Endothelial cell of umbilical vein (primary cell): ENCODE measurements around the gene UNC5B. TPM values are rescaled to one million over a fixed set of nuclear protein-coding genes. Genes with fewer than 3 reads are reported as not detected.

Experiments used
- BruUV-seq: library from RNA; stranded (reverse); fragments of 400-500 nt; replicated peaks from 2 replicates; lab custom pipeline; 2021; lab: Mats Ljungman, UMichigan
- CTCF ChIA-PET: fragments of 300-600, 350-600 bp; sonication (Branson Sonifier 250); formaldehyde crosslinking; loops from one replicate; lab custom pipeline; 2021; ENCODE audit warnings: antibody characterized with exemption, inconsistent platforms; lab: Charles Lee
- POLR2A ChIA-PET: fragments of 300-600, 350-600 bp; sonication (Branson Sonifier 250); formaldehyde crosslinking; loops from one replicate; lab custom pipeline; 2021; ENCODE audit warnings: antibody characterized with exemption, inconsistent platforms; lab: Charles Lee
- DNase-seq: peaks from one replicate; pipeline ENCODE4 v3.0.0-alpha.2; 2011; ENCODE audit warnings: low read depth, low spot score
- FAIRE-seq: peaks from 2 replicates; lab custom pipeline; 2011; peaks lifted over from hg19 to GRCh38; lab: Jason Lieb, UNC
- H2AFZ ChIP-seq: 2 replicates; pipeline ENCODE4 v1.6.0; 2012; ENCODE audit warnings: low read depth, low read length, control low read depth, inconsistent platforms
- H3K27ac ChIP-seq: 2 replicates; pipeline ENCODE4 v1.5.1; 2011; ENCODE audit warnings: low read depth, mild to moderate bottlenecking, control low read depth, low read length, moderate library complexity; ENCODE audit not compliant: insufficient read depth
- H3K27me3 ChIP-seq, 2 experiments: 2 replicates each; pipeline versions ENCODE4 v1.6.0 to v1.6.1; 2011; ENCODE audit warnings: low read length in 2 of 2, mixed read lengths in 1 of 2; ENCODE audit not compliant: control insufficient read depth in 2 of 2, insufficient read depth in 2 of 2
- H3K36me3 ChIP-seq, 2 experiments: 2 replicates in 1 of 2; 3 replicates in 1 of 2; pipeline ENCODE4 v1.5.1; 2011; ENCODE audit warnings: low read length in 2 of 2, mild to moderate bottlenecking in 1 of 2, moderate library complexity in 1 of 2; ENCODE audit not compliant: control insufficient read depth in 2 of 2, insufficient read depth in 2 of 2; ENCODE audit errors: extremely low read depth in 1 of 2
- H3K4me1 ChIP-seq: 3 replicates; pipeline ENCODE4 v1.5.1; 2011; ENCODE audit warnings: mild to moderate bottlenecking, low read length; ENCODE audit not compliant: control insufficient read depth, insufficient read depth; ENCODE audit errors: extremely low read depth
- H3K4me2 ChIP-seq: 2 replicates; pipeline ENCODE4 v1.6.1; 2011; ENCODE audit warnings: low read length, control low read depth, mixed read lengths; ENCODE audit not compliant: insufficient read depth
- H3K4me3 ChIP-seq, 3 experiments: fragments of 200-600 bp in 1 of 3; sonication (generic), shearing (Covaris generic) in 1 of 3; replicated peaks in 1 of 3; 2 replicates each; pipeline ENCODE4 v1.5.1; 2011 to 2016; ENCODE audit warnings: control low read depth in 3 of 3, low read length in 3 of 3, mild to moderate bottlenecking in 2 of 3, inconsistent platforms in 1 of 3, low read depth in 1 of 3, moderate library complexity in 1 of 3; ENCODE audit not compliant: insufficient read depth in 1 of 3
- H3K79me2 ChIP-seq: 2 replicates; pipeline ENCODE4 v1.6.0; 2012; ENCODE audit warnings: low read length, inconsistent platforms; ENCODE audit not compliant: control insufficient read depth, insufficient read depth
- H3K9ac ChIP-seq: replicated peaks from 2 replicates; pipeline ENCODE3; 2011; ENCODE audit warnings: low read length, control low read depth; ENCODE audit not compliant: insufficient read depth; ENCODE audit errors: extremely low read depth
- H3K9me1 ChIP-seq: replicated peaks from 3 replicates; pipeline ENCODE4 v1.6.0; 2011; ENCODE audit warnings: mild to moderate bottlenecking, low read length; ENCODE audit not compliant: control insufficient read depth, insufficient read depth; ENCODE audit errors: extremely low read depth
- H3K9me3 ChIP-seq: replicated peaks from 2 replicates; pipeline ENCODE4 v1.5.1; 2012; ENCODE audit warnings: low read length, inconsistent platforms; ENCODE audit not compliant: control insufficient read depth, insufficient read depth
- H4K20me1 ChIP-seq: replicated peaks from 2 replicates; pipeline ENCODE3; 2011; ENCODE audit warnings: mild to moderate bottlenecking, low read length; ENCODE audit not compliant: control insufficient read depth, insufficient read depth; ENCODE audit errors: extremely low read depth
- EZH2 ChIP-seq: IDR thresholded peaks from 2 replicates; pipeline ENCODE4 v1.6.1; 2012; ENCODE audit warnings: borderline replicate concordance, low read depth, mild to moderate bottlenecking, moderate library complexity, low read length, inconsistent platforms; ENCODE audit not compliant: severe bottlenecking
- FOS ChIP-seq: IDR thresholded peaks from 2 replicates; pipeline ENCODE4 v1.6.1; 2011; ENCODE audit warnings: mild to moderate bottlenecking, low read length, moderate library complexity, borderline replicate concordance; ENCODE audit not compliant: insufficient read depth
- GATA2 ChIP-seq: IDR thresholded peaks from 2 replicates; pipeline ENCODE4 v1.7.0; 2011; ENCODE audit warnings: low read depth, mild to moderate bottlenecking, moderate library complexity, mixed read lengths, low read length; ENCODE audit not compliant: insufficient read length, insufficient read depth
- JUN ChIP-seq: IDR thresholded peaks from 2 replicates; pipeline ENCODE4 v1.6.1; 2011; ENCODE audit warnings: borderline replicate concordance, low read depth; ENCODE audit not compliant: insufficient read length, insufficient read depth
- MYC ChIP-seq: IDR thresholded peaks from one replicate; pipeline ENCODE4 v1.6.1; 2011; ENCODE audit warnings: mild to moderate bottlenecking, low read depth, low read length
- POLR2A ChIP-seq: IDR thresholded peaks from 2 replicates; pipeline ENCODE4 v1.6.1; 2012; ENCODE audit warnings: low read depth, mild to moderate bottlenecking, control low read depth, low read length
- POLR2AphosphoS5 ChIP-seq: IDR thresholded peaks from 2 replicates; pipeline ENCODE4 v1.6.1; 2012; ENCODE audit warnings: low read depth, mild to moderate bottlenecking, control low read depth, low read length, moderate library complexity; ENCODE audit not compliant: insufficient read depth
- dilution Hi-C: fragments of 300-500 bp; cut with MboI; formaldehyde crosslinking; loops from one replicate; pipeline ENCODE4 v1.15.0; 2019; ENCODE audit warnings: low sequenced_read_pairs; ENCODE audit not compliant: extremely low pct_ligation_motif_present
- intact Hi-C: fragments of 100-400 bp; cut with micrococcal nuclease; formaldehyde crosslinking; loops from one replicate; pipeline ENCODE4 v1.10.0; 2022
- polyA plus RNA-seq, 4 experiments: library from polyadenylated mRNA; depleted of rRNA in 3 of 4; stranded (reverse) in 3 of 4; unstranded in 1 of 4; fragments of >200 nt; gene quantifications; 2 replicates each; pipeline versions ENCODE4 v1.2.1 to v1.2.3, GENCODE V29; 2011 to 2012; ENCODE audit warnings: missing spikeins in 1 of 4
- total RNA-seq: library from RNA; stranded (reverse); gene quantifications from 2 replicates; pipeline ENCODE4 v1.2.3, GENCODE V29; 2021
- TF ChIP-seq, protein P1 (sequence below): IDR thresholded peaks from 2 replicates; pipeline ENCODE4 v1.6.1; 2011; ENCODE audit not compliant: insufficient read depth, insufficient read length
- TF ChIP-seq, protein P2 (sequence below), 2 donors: IDR thresholded peaks; 1 replicate in 1 of 2; 2 replicates in 1 of 2; pipeline ENCODE4 v1.5.1; 2011; ENCODE audit warnings: low read length in 2 of 2, mild to moderate bottlenecking in 2 of 2, moderate library complexity in 2 of 2, control low read depth in 1 of 2, inconsistent platforms in 1 of 2, low read depth in 1 of 2; ENCODE audit not compliant: insufficient read depth in 1 of 2; ENCODE audit errors: extremely low read depth in 1 of 2

Gene UNC5B
- total and polyA plus RNA-seq, 2 donors (not counting 3 experiments of a cell fraction or from before 2014, with no cell fraction given): 0.39 to 2.5 TPM

DNA sequence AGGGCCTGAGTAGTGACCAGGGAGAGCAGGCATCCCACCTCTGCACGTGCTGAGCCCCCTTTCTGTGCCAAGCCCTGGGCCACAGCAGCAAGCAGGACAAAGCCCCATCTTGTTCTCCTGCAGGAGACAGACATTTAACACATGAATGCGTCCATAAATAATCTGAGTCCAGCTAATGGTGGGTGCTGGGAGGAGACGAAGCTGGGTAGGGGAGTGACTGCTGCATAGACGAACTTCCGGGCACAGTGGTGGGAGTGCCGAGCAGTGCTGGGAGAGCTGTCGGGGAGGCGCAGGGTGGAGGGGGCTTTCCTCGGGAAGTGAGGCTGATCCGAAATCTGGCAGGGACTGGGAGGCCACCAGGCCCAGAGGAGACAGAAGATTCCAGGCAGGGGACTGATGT lies 71.5 kb downstream of the UNC5B start:
- DNase-seq: no peak
- CTCF ChIA-PET: interaction anchor here (1.0 to 7.6 kb wide), 15 partner anchors 9 to 822 kb away, joined by 3 to 108 read pairs (median 5); partner anchors contain the start of gene UNC5B
- no TSS peak for BruUV-seq

More for the DNA sequence above, 71.5 kb downstream of the UNC5B start:
- no peak overlapping the region for H3K27ac ChIP-seq
- POLR2A ChIA-PET: no interaction called here
- no peaks in the 10 kb centered on the region for H4K20me1 ChIP-seq
- no peaks in the 10 kb centered on the region for H3K79me2 ChIP-seq
- H3K4me2 ChIP-seq: no peak overlapping the region
- intact Hi-C loops (no loop called here), dilution Hi-C loops (no loop called here)
- TF ChIP-seq EZH2: no peak
- TF ChIP-seq, protein P1, sequence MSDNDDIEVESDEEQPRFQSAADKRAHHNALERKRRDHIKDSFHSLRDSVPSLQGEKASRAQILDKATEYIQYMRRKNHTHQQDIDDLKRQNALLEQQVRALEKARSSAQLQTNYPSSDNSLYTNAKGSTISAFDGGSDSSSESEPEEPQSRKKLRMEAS: no peak
- no peak for TF ChIP-seq FOS
- no peak for TF ChIP-seq POLR2AphosphoS5
- TF ChIP-seq MYC: no peak
- TF ChIP-seq JUN: no peak
- no peak for TF ChIP-seq GATA2
- TF ChIP-seq, protein P2, sequence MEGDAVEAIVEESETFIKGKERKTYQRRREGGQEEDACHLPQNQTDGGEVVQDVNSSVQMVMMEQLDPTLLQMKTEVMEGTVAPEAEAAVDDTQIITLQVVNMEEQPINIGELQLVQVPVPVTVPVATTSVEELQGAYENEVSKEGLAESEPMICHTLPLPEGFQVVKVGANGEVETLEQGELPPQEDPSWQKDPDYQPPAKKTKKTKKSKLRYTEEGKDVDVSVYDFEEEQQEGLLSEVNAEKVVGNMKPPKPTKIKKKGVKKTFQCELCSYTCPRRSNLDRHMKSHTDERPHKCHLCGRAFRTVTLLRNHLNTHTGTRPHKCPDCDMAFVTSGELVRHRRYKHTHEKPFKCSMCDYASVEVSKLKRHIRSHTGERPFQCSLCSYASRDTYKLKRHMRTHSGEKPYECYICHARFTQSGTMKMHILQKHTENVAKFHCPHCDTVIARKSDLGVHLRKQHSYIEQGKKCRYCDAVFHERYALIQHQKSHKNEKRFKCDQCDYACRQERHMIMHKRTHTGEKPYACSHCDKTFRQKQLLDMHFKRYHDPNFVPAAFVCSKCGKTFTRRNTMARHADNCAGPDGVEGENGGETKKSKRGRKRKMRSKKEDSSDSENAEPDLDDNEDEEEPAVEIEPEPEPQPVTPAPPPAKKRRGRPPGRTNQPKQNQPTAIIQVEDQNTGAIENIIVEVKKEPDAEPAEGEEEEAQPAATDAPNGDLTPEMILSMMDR (IDR thresholded peaks at IDR 0.05; ENCODE audit: extremely low read depth in 1 of 2, insufficient read depth in 1 of 2, low read depth in 1 of 2, low read length in 2 of 2): no peak
- TF ChIP-seq POLR2A: no peak
- H3K9me3 ChIP-seq: no peaks in the 10 kb centered on the region
- no peak overlapping the region for H3K4me3 ChIP-seq
- no peaks in the 10 kb centered on the region for H3K36me3 ChIP-seq
- H3K9ac ChIP-seq: no peak overlapping the region
- no peak overlapping the region for H2AFZ ChIP-seq
- H3K4me1 ChIP-seq: no peaks in the 10 kb centered on the region
- no peaks in the 10 kb centered on the region for H3K9me1 ChIP-seq
- H3K27me3 ChIP-seq: no peaks in the 10 kb centered on the region
- FAIRE-seq: no peak
